Neural crest cell (in vitro differentiated cells): Measurements from ENCODE around the gene PPM1M. TPM values are rescaled to one million over a fixed set of nuclear protein-coding genes. Genes with fewer than 3 reads are reported as not detected.
A peak's percentile ranks its signal among the peaks of the same experiment; 100 is the strongest.

Experiments
- DNase-seq: peaks from one replicate; pipeline ENCODE4 v3.0.0; 2021; ENCODE audit warnings: low read depth, mixed read lengths, low spot score
- H3K27ac Mint-ChIP-seq: one replicate; pipeline ENCODE4 v1.8.0; 2021; ENCODE audit warnings: mild to moderate bottlenecking, mixed read lengths; ENCODE audit not compliant: unreplicated experiment
- H3K27me3 Mint-ChIP-seq: 2 replicates; pipeline ENCODE4 v1.8.0; 2021; ENCODE audit warnings: low read depth, mild to moderate bottlenecking, mixed read lengths
- H3K36me3 Mint-ChIP-seq: 2 replicates; pipeline ENCODE4 v1.8.0; 2021; ENCODE audit warnings: low read depth, mild to moderate bottlenecking, mixed read lengths
- H3K4me1 Mint-ChIP-seq: 2 replicates; pipeline ENCODE4 v1.8.0; 2021; ENCODE audit warnings: mixed read lengths
- H3K4me3 Mint-ChIP-seq: one replicate; pipeline ENCODE4 v1.8.0; 2021; ENCODE audit warnings: mild to moderate bottlenecking, mixed read lengths
- H3K9me3 Mint-ChIP-seq: 2 replicates; pipeline ENCODE4 v1.8.0; 2021; ENCODE audit warnings: mixed read lengths
- total RNA-seq: library from RNA; stranded (reverse); gene quantifications from 2 replicates; pipeline ENCODE4 v1.2.1, GENCODE V29; 2021
- TF ChIP-seq, protein P1 (sequence below): fragments of 200-600 bp; sonication (generic); conservative IDR thresholded peaks from 2 replicates; pipeline ENCODE4 v1.5.0; 2021; ENCODE audit warnings: antibody characterized with exemption, mild to moderate bottlenecking

The PPM1M gene
- total RNA-seq, 1 donor from 2014 or later: 4.4 TPM

DNA sequence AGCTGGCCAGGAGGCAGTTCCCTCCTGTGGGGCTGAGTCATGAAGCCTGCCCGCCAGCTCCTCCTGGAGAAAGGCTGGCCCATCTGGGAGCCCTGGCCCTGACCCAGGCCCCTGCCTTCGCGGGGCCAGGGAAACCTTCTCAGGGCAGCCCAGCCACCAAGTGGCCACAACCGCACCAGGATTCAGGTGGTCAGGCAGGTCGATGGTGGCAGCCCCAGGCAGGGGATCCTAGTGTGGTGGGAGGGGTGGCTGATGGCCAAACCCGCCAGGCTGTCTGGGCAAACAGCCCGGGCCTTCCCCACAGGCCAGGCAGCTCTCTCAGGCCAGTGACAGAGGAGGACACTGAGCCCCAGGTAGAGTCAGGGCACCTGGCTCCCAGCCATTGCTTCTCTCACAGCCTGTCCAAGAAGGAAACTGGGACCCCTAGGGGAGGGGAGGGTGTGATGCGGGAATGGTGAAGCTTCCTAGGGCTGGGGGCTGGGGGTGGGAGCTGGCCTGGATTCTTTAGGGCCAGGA lies 7.8 kb upstream of the PPM1M start:
- H3K4me3 Mint-ChIP-seq: peak overlapping the region; percentile 97
- H3K9me3 Mint-ChIP-seq: no peaks in the 10 kb centered on the region
- H3K4me1 Mint-ChIP-seq: peaks cover 27% of the 10 kb centered on the region
- H3K27ac Mint-ChIP-seq: no peak overlapping the region
- H3K27me3 Mint-ChIP-seq: peaks cover 2% of the 10 kb centered on the region
- no peaks in the 10 kb centered on the region for H3K36me3 Mint-ChIP-seq
- DNase-seq: no peak
- TF ChIP-seq, protein P1, sequence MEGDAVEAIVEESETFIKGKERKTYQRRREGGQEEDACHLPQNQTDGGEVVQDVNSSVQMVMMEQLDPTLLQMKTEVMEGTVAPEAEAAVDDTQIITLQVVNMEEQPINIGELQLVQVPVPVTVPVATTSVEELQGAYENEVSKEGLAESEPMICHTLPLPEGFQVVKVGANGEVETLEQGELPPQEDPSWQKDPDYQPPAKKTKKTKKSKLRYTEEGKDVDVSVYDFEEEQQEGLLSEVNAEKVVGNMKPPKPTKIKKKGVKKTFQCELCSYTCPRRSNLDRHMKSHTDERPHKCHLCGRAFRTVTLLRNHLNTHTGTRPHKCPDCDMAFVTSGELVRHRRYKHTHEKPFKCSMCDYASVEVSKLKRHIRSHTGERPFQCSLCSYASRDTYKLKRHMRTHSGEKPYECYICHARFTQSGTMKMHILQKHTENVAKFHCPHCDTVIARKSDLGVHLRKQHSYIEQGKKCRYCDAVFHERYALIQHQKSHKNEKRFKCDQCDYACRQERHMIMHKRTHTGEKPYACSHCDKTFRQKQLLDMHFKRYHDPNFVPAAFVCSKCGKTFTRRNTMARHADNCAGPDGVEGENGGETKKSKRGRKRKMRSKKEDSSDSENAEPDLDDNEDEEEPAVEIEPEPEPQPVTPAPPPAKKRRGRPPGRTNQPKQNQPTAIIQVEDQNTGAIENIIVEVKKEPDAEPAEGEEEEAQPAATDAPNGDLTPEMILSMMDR: no peak

DNA sequence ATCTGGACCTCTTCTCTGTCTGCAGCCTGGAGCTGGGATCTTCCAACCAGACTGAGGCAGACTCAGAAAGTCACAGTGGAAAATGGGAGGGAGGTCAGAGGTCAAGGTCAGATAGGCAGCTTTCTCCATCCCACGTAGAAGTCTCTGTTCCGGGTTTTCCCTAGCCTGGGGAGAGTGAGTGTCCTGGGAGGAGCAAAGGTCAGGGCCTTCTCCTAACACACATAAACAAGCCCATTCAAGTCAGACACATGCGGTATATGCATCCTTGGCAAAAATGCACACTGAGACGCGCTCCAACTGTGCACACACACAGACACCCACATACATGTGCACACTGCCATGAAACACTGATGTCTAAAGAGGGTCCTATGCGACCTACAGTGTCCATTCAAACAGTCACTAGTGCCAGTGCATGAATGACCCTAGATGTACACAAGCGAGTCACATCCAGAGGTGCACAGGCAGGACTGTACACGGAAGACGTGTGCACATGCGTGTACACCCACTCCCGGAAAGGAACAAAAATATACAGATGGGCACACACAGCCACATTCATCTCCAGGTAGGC lies 7.3 kb upstream of the PPM1M start:
- no peak for DNase-seq

DNA sequence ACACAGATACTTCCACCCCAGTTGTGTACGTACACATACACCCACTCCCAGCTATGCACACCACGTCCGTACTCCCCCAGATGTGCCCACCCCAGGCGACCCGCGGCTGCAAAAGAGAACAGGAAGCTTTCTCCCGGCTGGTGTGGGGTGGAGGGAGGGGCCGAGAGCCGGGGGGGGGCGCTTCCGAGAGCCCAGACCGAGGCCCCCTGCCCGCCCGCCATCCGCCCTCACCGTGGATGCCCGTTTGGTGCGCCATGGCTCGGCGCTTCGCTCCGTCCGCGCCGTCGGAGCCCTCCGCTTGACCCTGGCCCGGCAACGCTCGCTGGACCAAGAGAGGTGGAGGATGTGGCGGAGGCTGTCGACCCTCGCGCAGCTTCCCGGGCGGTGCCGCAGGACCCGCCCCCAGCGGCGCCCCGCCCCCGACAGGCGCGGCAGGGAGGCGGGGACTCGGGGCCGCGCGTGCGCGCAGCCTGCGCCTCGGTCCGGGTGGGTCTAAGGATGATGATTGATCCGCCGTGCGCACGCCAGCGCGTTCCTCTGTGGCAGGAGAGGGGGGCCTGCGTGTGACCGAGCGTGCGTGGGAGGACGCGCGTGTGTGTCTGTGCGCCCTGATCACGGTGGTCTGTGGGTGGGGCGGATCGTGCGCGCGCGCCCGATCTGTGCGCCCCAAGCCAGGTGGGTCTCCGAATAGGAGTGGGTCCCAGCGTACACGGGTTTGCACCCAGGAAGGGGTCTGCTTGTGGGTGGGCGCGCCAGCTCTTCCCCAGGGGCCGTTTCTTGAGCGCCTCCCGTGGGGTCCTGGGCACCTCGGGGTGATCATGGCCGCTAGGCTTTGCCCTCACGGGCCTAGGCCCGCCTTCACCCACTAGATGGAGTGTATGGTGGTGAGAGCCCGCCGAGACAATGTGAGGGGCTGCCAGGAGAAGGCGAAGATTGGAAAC lies 6.5 kb upstream of the PPM1M start, which contains the start of gene TWF2:
Gene TWF2 (minus strand): TSS at position 398 of the 941 bp plus-strand sequence. CDS start 142 bp downstream, at position 256.
- H3K27me3 Mint-ChIP-seq: peaks cover 13% of the 10 kb centered on the region
- peaks cover 2% of the 10 kb centered on the region for H3K9me3 Mint-ChIP-seq
- TF ChIP-seq, protein P1: peak; percentile 53
- no peaks in the 10 kb centered on the region for H3K36me3 Mint-ChIP-seq
- DNase-seq: peak; percentile 76
- H3K27ac Mint-ChIP-seq: peak within 1 kb of the TSS; percentile 84
- peaks cover 27% of the 10 kb centered on the region for H3K4me1 Mint-ChIP-seq
- H3K4me3 Mint-ChIP-seq: peak within 1 kb of the TSS; percentile 97

More for the DNA sequence above, 7.3 kb upstream of the PPM1M start:
- TF ChIP-seq, protein P1: no peak
- H3K4me1 Mint-ChIP-seq: peaks cover 27% of the 10 kb centered on the region
- peak overlapping the region; percentile 97 for H3K4me3 Mint-ChIP-seq
- peaks cover under 1% of the 10 kb centered on the region for H3K9me3 Mint-ChIP-seq
- H3K27ac Mint-ChIP-seq: peak overlapping the region; percentile 57
- peaks cover 6% of the 10 kb centered on the region for H3K27me3 Mint-ChIP-seq
- no peaks in the 10 kb centered on the region for H3K36me3 Mint-ChIP-seq

DNA sequence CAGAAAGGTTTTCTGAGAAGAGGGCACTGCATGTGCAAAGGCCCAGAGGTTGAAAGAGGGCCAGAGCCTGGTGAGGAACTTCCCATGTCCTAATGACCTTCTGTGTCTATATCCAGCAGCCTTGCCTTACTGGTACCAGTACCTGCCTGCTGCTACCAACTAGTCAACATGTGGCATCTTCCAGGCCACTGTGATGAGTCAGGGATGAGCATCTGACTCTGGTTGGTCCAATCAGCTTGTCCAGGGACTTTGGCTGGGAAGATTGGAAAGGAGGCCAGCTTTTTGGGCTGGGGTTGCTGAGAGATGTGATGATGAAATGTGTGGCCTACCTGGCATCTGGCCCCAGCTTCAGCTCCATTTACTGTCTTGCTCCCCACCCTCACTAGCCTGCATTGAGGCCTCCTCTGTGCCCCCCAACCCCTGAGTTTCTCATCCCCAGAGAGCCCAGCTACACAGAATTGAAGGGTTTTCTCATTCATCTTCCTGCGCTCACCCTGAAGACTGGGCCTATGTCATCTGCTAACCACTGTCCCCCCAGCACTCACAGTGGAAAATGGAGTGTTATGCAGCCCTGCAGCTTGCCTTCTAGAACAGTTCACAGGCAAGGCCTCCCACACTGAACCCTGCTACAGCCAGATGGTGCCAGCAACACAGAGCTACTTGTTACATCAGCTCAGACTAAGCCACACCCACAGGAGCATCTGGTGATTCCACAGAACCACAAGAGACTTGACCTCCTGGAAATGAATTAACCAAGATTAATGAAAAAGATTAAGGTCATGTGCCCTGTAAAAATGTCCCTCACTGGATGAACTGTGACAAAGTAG lies 5.3 kb upstream of the PPM1M start:
- DNase-seq: no peak
- Mint-ChIP-seq H3K36me3 (no peaks in the 10 kb centered on the region), H3K9me3 (peaks cover 2% of the 10 kb centered on the region), H3K27ac (peak overlapping the region; percentile 75), H3K4me3 (peak overlapping the region; percentile 97), H3K4me1 (peaks cover 31% of the 10 kb centered on the region), H3K27me3 (peaks cover 25% of the 10 kb centered on the region)
- TF ChIP-seq, protein P1: no peak

DNA sequence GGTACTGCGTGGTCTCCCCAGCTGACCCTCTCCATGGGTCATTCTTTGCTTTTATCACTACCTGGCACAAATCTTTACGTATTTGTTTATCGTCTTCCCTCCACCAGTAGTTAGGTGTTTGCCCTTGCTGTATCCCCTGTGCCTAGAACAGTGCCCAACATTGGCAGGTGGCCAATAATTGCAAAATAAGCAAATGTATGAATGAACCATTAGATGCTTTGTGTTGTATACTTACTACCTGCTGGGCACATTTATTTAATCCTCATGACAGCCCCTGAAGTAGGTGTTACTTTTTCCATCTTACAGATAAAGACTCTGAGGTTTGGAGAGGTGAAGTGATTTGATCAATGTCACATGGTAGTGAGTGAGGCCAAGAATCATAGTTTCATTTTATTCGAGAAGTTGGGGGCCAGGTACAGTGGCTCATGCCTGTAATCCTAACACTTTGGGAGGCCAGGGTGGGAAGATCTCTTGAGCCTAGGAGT lies 4.6 kb upstream of the PPM1M start:
- peak overlapping the region; percentile 75 for H3K27ac Mint-ChIP-seq
- H3K27me3 Mint-ChIP-seq: peaks cover 27% of the 10 kb centered on the region
- TF ChIP-seq, protein P1: no peak
- peak overlapping the region; percentile 97 for H3K4me3 Mint-ChIP-seq
- H3K36me3 Mint-ChIP-seq: no peaks in the 10 kb centered on the region
- H3K9me3 Mint-ChIP-seq: peaks cover 2% of the 10 kb centered on the region
- DNase-seq: no peak
- peaks cover 31% of the 10 kb centered on the region for H3K4me1 Mint-ChIP-seq
